GM21619 (cell line): ENCODE results near the gene KCNQ1OT1.

Experiments
- ATAC-seq: cut with Tn5 transposase; IDR thresholded peaks from one replicate; pipeline ENCODE4 v1.9.1; 2021; ENCODE audit not compliant: unreplicated experiment

KCNQ1OT1 gene

GRCh38 chr11:2612884-2613571, 86.8 kb downstream of the KCNQ1OT1 start:
- ATAC-seq, result no peak

- ATAC-seq, result no peak
These were observed 90.4 kb downstream of the KCNQ1OT1 start for GRCh38 chr11:2609345-2609744.

GRCh38 chr11:2599561-2600189, 100.1 kb downstream of the KCNQ1OT1 start:
- no peak for ATAC-seq

- ATAC-seq, result no peak
These were observed 104.6 kb downstream of the KCNQ1OT1 start for GRCh38 chr11:2595204-2595603.

GRCh38 chr11:2594267-2594666, 105.5 kb downstream of the KCNQ1OT1 start:
- no peak for ATAC-seq

GRCh38 chr11:2593393-2593950, 106.3 kb downstream of the KCNQ1OT1 start:
- no peak for ATAC-seq

GRCh38 chr11:2592559-2593392, 107.0 kb downstream of the KCNQ1OT1 start:
- no peak for ATAC-seq

- no peak for ATAC-seq
These were observed 108.0 kb downstream of the KCNQ1OT1 start for GRCh38 chr11:2591805-2592204.

GRCh38 chr11:2590965-2591754, 108.6 kb downstream of the KCNQ1OT1 start:
- ATAC-seq, result no peak

- ATAC-seq, result no peak
These were observed 109.4 kb downstream of the KCNQ1OT1 start for GRCh38 chr11:2590131-2590964.

GRCh38 chr11:2589538-2589934, 110.3 kb downstream of the KCNQ1OT1 start:
- no peak for ATAC-seq

- no peak for ATAC-seq
These were observed 110.8 kb downstream of the KCNQ1OT1 start for GRCh38 chr11:2588809-2589537.

GRCh38 chr11:2587976-2588748, 111.6 kb downstream of the KCNQ1OT1 start:
- ATAC-seq, result no peak

- ATAC-seq, result no peak
These were observed 112.5 kb downstream of the KCNQ1OT1 start for GRCh38 chr11:2587132-2587930.

- no peak for ATAC-seq
These were observed 113.0 kb downstream of the KCNQ1OT1 start for GRCh38 chr11:2586793-2587131.

GRCh38 chr11:2586087-2586792, 113.6 kb downstream of the KCNQ1OT1 start:
- ATAC-seq, result no peak

GRCh38 chr11:2585566-2586086, 114.2 kb downstream of the KCNQ1OT1 start:
- ATAC-seq, result no peak
